ENCODE measurements around the gene UBR2. TPM values are rescaled to one million over a fixed set of nuclear protein-coding genes. Genes with fewer than 3 reads are reported as not detected.

The UBR2 gene
- total RNA-seq, 1 donor from 2014 or later: 20.9 TPM

DNA sequence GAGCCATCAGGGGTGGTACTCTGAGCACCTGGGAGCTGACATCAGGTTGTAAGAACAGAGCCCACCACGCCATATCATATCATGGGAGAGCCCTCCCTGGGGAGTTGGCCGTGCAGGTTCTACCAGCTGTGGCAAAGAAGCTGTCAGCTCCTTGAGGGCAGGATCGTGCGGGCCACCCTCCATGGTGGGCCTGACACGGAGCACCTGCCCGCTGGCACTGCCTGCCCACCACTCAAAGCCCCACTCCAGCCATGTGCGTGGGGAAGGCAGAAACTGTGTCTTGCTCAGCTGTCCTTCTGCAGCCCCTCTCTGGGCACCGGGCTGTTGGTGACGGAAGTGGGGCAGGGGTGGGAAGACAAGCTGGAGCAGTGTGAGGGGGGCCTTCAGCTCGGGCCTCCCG, 144.3 kb downstream of the UBR2 start:
- Mint-ChIP-seq H3K27me3 (ENCODE audit: low read depth) (no peaks in the 10 kb centered on the region), H3K36me3 (ENCODE audit: low read depth) (peaks cover 3% of the 10 kb centered on the region), H3K9me3 (ENCODE audit: low read depth) (peaks cover 9% of the 10 kb centered on the region), H3K4me1 (ENCODE audit: low read depth) (peaks cover 5% of the 10 kb centered on the region), H3K4me3 (ENCODE audit: unreplicated experiment) (no peak overlapping the region), H3K27ac (ENCODE audit: unreplicated experiment) (no peak overlapping the region)
- peak; percentile 73 for DNase-seq (ENCODE audit: low spot score)
- TF ChIP-seq, protein P1, sequence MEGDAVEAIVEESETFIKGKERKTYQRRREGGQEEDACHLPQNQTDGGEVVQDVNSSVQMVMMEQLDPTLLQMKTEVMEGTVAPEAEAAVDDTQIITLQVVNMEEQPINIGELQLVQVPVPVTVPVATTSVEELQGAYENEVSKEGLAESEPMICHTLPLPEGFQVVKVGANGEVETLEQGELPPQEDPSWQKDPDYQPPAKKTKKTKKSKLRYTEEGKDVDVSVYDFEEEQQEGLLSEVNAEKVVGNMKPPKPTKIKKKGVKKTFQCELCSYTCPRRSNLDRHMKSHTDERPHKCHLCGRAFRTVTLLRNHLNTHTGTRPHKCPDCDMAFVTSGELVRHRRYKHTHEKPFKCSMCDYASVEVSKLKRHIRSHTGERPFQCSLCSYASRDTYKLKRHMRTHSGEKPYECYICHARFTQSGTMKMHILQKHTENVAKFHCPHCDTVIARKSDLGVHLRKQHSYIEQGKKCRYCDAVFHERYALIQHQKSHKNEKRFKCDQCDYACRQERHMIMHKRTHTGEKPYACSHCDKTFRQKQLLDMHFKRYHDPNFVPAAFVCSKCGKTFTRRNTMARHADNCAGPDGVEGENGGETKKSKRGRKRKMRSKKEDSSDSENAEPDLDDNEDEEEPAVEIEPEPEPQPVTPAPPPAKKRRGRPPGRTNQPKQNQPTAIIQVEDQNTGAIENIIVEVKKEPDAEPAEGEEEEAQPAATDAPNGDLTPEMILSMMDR (IDR thresholded peaks at IDR 0.05): no peak

DNA sequence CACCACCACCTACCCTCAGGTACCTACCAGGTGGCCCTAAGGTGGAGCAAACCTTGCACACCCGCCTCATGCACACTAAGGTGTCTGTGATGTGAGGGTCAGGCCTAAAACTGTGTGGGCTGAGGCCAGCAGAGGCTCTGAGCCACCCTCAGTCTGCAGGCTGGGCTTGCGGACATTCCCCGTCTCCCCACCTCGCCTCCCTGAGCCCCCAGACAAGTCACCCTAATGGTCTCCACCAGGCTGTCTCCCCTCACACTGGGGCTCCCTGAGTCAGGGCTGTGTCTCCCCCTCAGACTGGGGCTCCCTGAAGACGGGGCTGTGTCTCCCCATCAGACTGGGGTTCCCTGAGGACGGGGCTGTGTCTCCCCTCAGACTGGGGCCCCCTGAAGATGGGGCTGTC, 146.0 kb downstream of the UBR2 start:
- no peak overlapping the region for H3K27ac Mint-ChIP-seq (ENCODE audit: unreplicated experiment)
- DNase-seq (ENCODE audit: low spot score): peak; percentile 63
- peaks cover 14% of the 10 kb centered on the region for H3K9me3 Mint-ChIP-seq (ENCODE audit: low read depth)
- peaks cover 3% of the 10 kb centered on the region for H3K36me3 Mint-ChIP-seq (ENCODE audit: low read depth)
- H3K4me1 Mint-ChIP-seq (ENCODE audit: low read depth): peaks cover 11% of the 10 kb centered on the region
- no peak overlapping the region for H3K4me3 Mint-ChIP-seq (ENCODE audit: unreplicated experiment)
- TF ChIP-seq, protein P1 (IDR thresholded peaks at IDR 0.05): no peak
- H3K27me3 Mint-ChIP-seq (ENCODE audit: low read depth): no peaks in the 10 kb centered on the region

DNA sequence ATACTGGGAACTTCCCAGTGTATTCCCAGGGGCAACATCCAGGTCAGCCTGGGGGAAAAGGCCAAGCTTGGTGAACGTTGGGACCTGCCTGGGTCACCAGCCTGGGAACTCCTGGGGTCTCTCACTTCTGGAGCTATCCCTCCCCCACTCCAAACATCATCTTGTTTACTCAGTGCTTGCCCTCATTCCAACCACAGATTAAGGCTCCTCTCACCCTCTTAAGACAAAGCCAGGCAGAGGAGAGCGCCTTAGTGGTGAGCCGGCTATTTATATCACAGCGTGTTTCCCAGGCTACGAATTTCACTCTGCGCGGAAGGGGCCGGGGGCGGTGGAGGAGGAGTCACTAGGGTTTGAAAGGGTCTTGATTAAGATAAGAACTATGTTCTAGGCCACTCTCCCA, 146.5 kb downstream of the UBR2 start:
- Mint-ChIP-seq H3K4me3 (ENCODE audit: unreplicated experiment) (no peak overlapping the region), H3K9me3 (ENCODE audit: low read depth) (peaks cover 14% of the 10 kb centered on the region), H3K36me3 (ENCODE audit: low read depth) (peaks cover 3% of the 10 kb centered on the region), H3K27ac (ENCODE audit: unreplicated experiment) (no peak overlapping the region), H3K27me3 (ENCODE audit: low read depth) (no peaks in the 10 kb centered on the region), H3K4me1 (ENCODE audit: low read depth) (peaks cover 11% of the 10 kb centered on the region)
- TF ChIP-seq, protein P1 (IDR thresholded peaks at IDR 0.05): no peak
- DNase-seq (ENCODE audit: low spot score): peak; percentile 53

DNA sequence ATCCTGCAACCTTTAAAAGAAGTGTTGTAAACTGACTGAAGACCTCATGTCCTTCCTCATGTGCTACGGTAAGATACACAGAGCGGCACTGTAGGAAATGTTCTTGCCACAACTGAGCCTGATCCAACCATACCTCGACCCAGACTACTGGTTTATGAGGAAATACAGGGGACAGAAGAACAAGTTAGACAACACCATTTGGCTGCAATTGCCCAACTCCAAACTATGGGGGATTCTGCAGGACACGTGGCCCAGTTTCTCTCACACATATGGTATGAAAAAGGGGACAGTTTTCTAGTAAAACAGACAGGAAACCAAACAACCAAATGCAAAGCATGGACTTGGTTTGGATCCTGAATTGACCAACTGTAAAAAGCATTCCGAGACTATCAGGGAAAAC, 148.1 kb downstream of the UBR2 start:
- H3K27ac Mint-ChIP-seq (ENCODE audit: unreplicated experiment): no peak overlapping the region
- H3K36me3 Mint-ChIP-seq (ENCODE audit: low read depth): peaks cover 3% of the 10 kb centered on the region
- no peak overlapping the region for H3K4me3 Mint-ChIP-seq (ENCODE audit: unreplicated experiment)
- TF ChIP-seq, protein P1 (IDR thresholded peaks at IDR 0.05): no peak
- H3K9me3 Mint-ChIP-seq (ENCODE audit: low read depth): peaks cover 14% of the 10 kb centered on the region
- no peaks in the 10 kb centered on the region for H3K27me3 Mint-ChIP-seq (ENCODE audit: low read depth)
- peaks cover 11% of the 10 kb centered on the region for H3K4me1 Mint-ChIP-seq (ENCODE audit: low read depth)
- no peak for DNase-seq (ENCODE audit: low spot score)

DNA sequence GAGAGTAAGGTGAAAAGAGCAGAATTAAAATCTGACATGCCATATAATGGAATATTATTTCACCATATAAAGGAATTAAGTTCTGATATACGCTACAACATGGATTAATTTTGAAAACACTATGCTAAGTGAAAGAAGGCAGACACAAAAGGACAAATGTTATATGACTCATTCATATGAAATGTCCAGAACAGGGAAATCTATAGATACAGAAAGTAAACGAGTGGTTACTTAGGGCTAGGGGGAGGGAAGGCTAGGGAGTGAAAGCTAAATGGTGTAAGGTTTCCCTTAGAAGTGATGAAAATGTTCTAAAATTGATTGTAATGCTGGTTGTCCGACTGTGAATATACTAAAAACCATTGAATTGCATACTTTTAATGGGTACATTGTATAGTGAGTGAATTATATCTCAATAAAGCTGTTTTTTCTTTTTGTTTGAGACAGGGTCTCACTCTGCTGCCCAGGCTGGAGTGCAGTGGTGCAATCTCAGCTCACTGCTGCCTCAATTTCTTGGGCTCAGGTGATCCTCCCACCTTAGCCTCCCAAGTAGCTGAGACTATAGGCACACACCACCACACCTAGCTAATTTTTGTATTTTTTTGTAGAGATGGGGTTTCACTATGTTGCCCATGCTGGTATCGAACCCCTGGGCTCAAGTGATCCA, 150.4 kb downstream of the UBR2 start:
- H3K36me3 Mint-ChIP-seq (ENCODE audit: low read depth): peaks cover 3% of the 10 kb centered on the region
- no peaks in the 10 kb centered on the region for H3K27me3 Mint-ChIP-seq (ENCODE audit: low read depth)
- TF ChIP-seq, protein P1 (IDR thresholded peaks at IDR 0.05): no peak
- no peak overlapping the region for H3K4me3 Mint-ChIP-seq (ENCODE audit: unreplicated experiment)
- peaks cover 14% of the 10 kb centered on the region for H3K9me3 Mint-ChIP-seq (ENCODE audit: low read depth)
- H3K4me1 Mint-ChIP-seq (ENCODE audit: low read depth): peaks cover 11% of the 10 kb centered on the region
- peak overlapping the region; percentile 77 for H3K27ac Mint-ChIP-seq (ENCODE audit: unreplicated experiment)
- no peak for DNase-seq (ENCODE audit: low spot score)

Measured in chondrocyte (in vitro differentiated cells).